Activated T-cell treated with anti-CD3 and anti-CD28 coated beads, Interleukin-2, amount 50 U/mL, for 1 hour (primary cell): ENCODE data around the gene MCM3AP.
"Not testable (repeated sequence)": the region's sequence is repeated elsewhere in the genome, so short reads cannot be mapped to it uniquely, and the experiment has no call there.

ENCODE experiments used
- DNase-seq: peaks from one replicate; pipeline ENCODE4 v3.0.0-alpha.2; 2020

Gene MCM3AP

DNA sequence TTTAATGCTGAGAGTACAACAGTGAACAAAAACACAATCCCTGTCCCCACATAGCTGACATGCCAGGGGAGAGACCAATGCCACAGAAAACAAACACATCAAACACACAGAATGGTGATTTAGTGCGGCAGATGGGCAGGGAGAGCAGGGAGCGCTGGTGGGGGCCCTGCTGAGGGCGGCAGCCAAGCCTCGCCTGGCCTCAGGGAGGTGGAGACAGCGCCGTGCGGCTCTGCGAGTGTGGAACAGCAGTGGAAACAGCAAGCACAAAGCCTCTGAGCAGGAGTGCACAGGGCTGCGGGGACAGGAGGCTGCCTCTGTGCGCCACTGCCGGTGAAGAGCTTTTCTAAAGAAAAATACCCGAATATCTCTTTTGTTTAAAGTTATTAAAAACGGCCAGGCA is 17.0 kb downstream of the MCM3AP start:
- no peak for DNase-seq

GRCh38 chr21:46266946-46267345 is 18.5 kb downstream of the MCM3AP start:
- DNase-seq, result no peak

DNA sequence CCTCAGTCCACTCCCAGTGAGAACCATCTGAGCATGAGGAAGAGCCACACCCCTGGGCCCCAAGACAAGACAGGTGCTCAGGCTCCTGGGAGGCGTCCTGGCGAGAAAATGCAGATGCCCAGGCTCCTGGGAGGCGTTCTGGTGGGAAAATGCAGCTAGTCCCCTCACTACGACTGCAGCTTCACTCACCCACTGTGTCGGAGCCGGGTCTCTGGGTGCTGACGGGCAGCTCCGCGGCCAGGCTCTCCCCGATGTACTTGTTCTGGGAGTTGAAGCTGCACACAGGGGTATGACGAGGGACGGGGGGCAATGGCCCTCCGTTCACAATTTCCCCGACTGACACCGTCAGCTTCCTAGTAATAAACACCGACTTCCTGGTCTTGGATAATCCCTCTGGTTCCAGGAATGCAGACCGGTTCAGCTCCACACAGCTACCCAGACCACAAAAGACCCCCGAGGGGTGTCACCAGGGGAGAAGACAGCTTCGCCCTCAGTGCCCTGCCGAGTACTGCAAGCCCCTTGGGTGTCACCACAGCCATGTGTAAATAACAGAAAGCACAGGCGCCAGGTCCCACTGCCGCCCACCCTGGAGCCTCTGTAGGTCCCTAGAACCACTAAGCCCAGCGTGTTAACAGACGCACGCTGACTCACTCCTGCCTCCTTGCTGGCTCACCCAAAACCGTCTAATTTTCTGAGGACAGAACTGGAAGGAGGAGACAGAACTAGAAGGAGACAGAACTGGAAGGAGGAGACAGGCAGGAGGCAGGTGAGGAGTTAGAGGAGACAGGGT is 19.5 kb downstream of the MCM3AP start:
- DNase-seq, result no peak

DNA sequence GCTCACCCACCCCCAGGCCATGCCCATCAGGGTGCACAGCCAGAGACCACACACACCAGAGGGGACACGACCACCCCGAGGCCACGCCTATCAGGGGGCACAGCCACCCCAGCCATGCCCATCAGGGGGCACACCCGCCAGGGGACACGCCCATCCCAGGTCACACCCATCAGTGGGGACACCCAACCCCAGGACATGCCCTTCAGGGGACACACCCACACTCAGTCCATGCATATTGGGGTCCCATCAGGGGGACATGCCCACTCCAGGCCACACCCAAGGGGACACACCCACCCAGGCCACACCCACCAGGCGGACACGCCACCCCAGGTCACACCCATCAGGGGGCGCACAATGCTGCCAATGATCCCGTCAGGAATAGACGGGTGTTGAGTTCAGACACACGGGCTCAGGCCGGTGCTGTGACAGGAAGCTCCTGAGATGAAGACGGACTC is 20.7 kb downstream of the MCM3AP start:
- no peak for DNase-seq

DNA sequence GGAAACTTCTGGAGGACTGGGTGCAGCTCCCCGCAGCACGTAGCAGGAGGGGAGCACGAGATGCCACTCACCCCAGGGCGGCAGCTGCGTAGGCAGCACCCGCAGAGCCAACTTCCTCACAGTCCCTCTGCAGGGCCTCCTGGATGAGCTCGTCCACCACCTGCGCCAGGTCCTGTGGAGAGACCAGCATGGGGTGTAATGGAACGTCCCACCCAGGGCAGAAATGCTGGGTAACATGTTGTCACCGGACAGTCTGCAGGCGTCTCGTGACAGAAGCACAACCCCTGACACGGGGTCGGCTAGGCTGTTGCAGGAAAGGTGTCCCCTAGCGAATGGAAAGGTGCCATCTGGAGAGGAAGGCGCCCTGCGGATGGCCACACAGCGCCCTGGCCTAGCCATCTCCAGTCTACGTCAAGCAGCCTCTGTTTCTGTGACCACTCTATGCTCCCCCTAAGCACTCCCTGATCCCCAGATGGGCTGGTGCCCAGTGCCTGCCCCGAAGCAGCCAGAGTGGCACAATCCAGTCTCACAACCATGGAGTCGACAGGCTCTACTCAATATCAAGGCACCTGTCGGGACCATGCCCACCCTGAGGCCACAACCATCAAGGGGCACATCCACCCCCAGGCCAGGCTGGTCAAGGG is 21.2 kb downstream of the MCM3AP start:
- DNase-seq, result no peak

DNA sequence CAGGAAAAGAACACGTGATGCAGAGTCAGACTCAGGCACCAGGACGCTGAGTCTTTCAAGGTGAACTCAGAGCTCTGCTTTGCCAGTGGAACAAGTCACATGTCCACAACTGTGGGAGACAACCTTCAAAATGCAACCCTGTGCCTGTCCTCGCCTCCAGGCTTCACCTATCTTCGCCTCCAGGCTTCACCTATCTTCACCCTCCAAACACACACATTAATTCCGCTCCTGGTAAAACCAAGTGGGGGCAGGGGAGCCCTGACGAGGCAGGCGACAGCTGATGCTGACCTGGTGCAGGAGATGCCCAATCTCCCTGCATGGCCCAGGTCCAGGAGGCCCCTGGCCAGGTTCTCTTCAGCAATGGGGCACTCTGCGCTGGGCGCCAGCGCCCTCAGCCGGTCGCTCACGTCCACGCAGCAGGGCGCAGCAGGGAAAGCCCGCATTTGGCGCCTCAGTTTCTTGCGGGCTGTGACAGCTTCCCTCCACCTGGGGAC is 28.9 kb downstream of the MCM3AP start:
- DNase-seq, result no peak

- no peak for DNase-seq
Measured at GRCh38 chr21:46255758-46256337, 29.6 kb downstream of the MCM3AP start.

DNA sequence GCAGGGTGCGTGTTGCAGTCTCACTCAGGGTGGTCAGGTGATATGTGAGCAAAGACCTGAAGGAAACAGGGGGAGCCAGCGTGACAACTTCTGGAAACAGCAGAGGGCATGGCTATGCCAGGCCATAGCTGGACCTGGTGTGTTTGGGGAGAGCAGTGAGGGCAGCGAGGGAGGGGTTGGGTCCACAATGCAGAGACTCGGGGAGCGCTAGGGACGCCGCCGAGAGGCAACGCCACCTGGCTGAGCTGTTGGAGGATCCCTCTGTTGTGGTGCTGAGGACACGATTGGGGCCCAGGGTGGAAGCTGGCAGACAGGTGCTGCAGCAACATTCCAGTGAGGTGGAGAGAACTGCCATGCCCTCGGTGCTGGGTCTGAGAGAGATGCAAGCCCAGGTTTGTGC is 30.2 kb downstream of the MCM3AP start:
- DNase-seq, result no peak

DNA sequence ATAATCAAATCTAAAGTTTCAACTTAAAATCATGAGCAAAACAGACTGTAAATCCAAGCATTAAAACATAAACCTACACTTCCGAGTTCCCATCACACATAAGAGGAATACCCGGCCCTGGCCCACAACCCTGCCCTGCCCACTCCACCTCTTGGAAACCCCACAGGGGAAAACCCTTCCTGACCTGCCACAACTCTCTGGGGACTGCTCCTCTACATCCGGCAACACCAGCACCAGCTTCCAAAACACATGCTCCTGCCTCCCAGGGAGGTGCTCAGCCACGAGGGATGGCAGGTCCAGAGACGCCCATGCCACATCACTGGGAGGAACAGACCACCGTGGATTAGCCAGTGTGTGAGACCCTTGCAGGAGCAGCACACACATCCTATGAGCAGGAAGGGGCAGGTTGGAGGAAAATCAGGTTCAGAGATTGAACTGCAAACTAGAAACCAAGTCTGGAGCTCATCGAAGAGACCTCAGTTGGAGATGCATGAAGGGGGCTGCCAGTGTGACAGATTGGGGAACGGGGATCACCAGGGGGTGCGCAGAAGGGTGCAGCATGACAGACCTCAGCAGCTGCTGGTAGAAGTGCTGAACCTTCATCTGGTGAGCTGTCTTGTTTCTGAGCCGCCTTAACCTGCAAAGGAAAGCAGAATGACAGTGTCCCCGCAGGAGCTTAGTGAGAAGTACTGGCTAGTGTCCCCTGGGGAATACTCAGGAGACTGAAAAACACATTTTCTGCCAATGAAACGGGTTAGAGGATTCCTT is 31.0 kb downstream of the MCM3AP start:
- DNase-seq, result no peak

- DNase-seq, result no peak
Measured at GRCh38 chr21:46253610-46254124, 31.7 kb downstream of the MCM3AP start.

GRCh38 chr21:46252840-46253239 is 32.6 kb downstream of the MCM3AP start:
- no peak for DNase-seq

- DNase-seq, result no peak
Measured at GRCh38 chr21:46250146-46250725, 35.2 kb downstream of the MCM3AP start.

DNA sequence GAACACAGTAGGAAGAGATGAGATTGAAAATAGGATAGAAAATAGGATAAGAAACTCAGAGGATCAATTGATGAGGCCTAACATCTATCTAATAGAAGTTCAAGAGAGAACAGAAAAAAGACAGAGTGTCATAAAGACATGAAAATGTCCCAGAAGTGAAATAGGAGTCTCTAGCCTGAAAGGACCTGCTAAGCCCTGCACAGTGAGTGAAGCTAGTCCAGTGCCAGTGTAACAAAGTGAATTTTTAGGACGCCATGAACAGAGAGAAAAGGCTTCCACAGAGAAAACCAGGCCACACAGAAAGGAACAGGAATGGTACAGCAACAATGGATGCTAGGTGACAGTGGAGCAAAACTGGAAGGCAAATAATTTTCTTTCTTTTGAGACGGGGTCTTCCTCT is 36.6 kb downstream of the MCM3AP start:
- DNase-seq, result no peak

GRCh38 chr21:46248422-46248782 is 37.0 kb downstream of the MCM3AP start:
- no peak for DNase-seq

GRCh38 chr21:46247699-46248421 is 37.6 kb downstream of the MCM3AP start:
- DNase-seq, result no peak

- DNase-seq, result no peak
Measured at GRCh38 chr21:46246345-46246744, 39.1 kb downstream of the MCM3AP start.

GRCh38 chr21:46245213-46245915 is 40.0 kb downstream of the MCM3AP start:
- no peak for DNase-seq

DNA sequence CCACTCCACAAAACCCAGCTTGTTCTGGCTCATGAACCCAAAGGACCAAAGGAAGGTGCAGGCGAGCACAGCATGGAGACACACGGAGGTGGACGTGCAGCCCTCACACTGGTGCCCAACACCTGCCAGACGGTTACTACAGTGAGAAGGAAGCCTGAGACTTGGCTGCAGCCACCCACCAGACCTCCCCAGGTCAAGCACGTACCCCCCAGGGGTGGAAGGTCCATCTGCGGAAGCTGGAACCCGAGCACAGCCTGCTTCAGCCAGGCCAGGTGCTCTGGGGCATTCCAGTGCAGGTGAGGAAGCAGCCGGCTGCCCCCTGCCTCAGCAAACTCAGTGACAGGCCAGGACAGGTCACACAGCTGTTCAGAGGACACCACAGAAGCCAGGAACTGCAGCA is 40.8 kb downstream of the MCM3AP start:
- no peak for DNase-seq

GRCh38 chr21:46243960-46244361 is 41.5 kb downstream of the MCM3AP start:
- DNase-seq, result no peak

GRCh38 chr21:46243325-46243724 is 42.1 kb downstream of the MCM3AP start:
- no peak for DNase-seq

- DNase-seq, result not testable (repeated sequence)
Measured at GRCh38 chr21:46241577-46241976, 43.8 kb downstream of the MCM3AP start.
